ENCODE data around the gene FURIN.

DNA sequence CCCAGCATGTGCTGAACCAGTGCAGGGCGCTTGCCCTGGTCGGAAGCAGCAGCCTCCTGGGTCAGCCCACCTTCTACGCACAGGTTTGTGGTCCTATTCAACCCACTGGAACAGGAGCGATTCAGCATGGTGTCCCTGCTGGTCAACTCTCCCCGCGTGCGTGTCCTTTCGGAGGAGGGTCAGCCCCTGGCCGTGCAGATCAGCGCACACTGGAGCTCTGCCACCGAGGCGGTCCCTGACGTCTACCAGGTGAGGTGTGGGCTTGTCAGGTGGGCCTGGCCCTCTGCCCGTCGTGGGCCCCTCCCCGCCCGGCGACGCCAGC lies 42.9 kb downstream of the FURIN start:
- TF ChIP-seq CTCF (IDR thresholded peaks at IDR 0.05; ENCODE audit: control extremely low read depth in 1 of 3, insufficient read depth in 1 of 3, low read depth in 1 of 3, low read length in 3 of 3), result no peak
- TF ChIP-seq POLR2A (IDR thresholded peaks at IDR 0.05; ENCODE audit: control extremely low read depth in 1 of 2, low read depth in 2 of 2, low read length in 2 of 2), result no peak
- no peak for TF ChIP-seq SUZ12 (IDR thresholded peaks at IDR 0.05; ENCODE audit: low read length)
- TF ChIP-seq YY1 (IDR thresholded peaks at IDR 0.05; ENCODE audit: low read depth, low read length), result no peak
- no peak for TF ChIP-seq SIN3A (conservative IDR thresholded peaks at IDR 0.05 in 1 of 2, IDR thresholded peaks at IDR 0.05 in 1 of 2; ENCODE audit: low read depth in 1 of 2, low read length in 2 of 2)
- TF ChIP-seq CHD1 (IDR thresholded peaks at IDR 0.05; ENCODE audit: low read depth, low read length), result no peak
- no peak for TF ChIP-seq HDAC6 (IDR thresholded peaks at IDR 0.05; ENCODE audit: low read depth, low read length)
- TF ChIP-seq USF2 (IDR thresholded peaks at IDR 0.05; ENCODE audit: low read length), result no peak
- no peak for TF ChIP-seq RAD21 (IDR thresholded peaks at IDR 0.05 in 1 of 2, conservative IDR thresholded peaks at IDR 0.05 in 1 of 2; ENCODE audit: low read depth in 2 of 2, low read length in 2 of 2)

Data from H1 (cell line).